DOHH2 (cell line): ENCODE results near the gene COL9A2.

Experiments
- H3F3A ChIP-seq: fragments of 200-600 bp; sonication (generic), shearing (Covaris generic); 2 replicates; pipeline ENCODE4 v1.6.0; 2016; ENCODE audit warnings: antibody characterized with exemption, mild to moderate bottlenecking; ENCODE audit not compliant: control insufficient read depth, insufficient read depth
- H3K27ac ChIP-seq: fragments of 200-600 bp; sonication (generic); 2 replicates; pipeline ENCODE4 v1.5.1; 2014; ENCODE audit warnings: low read depth, mild to moderate bottlenecking, low read length, moderate library complexity
- H3K27me3 ChIP-seq: fragments of 200-600 bp; sonication (generic); 2 replicates; pipeline ENCODE4 v1.6.1; 2014; ENCODE audit warnings: mild to moderate bottlenecking, low read length, mixed read lengths; ENCODE audit not compliant: control insufficient read depth
- H3K36me3 ChIP-seq: fragments of 200-600 bp; sonication (generic); 2 replicates; pipeline ENCODE4 v1.6.1; 2014; ENCODE audit warnings: mild to moderate bottlenecking, low read length, moderate library complexity, mixed read lengths; ENCODE audit not compliant: control insufficient read depth
- H3K4me1 ChIP-seq: fragments of 200-600 bp; sonication (generic); 2 replicates; pipeline ENCODE4 v1.6.1; 2014; ENCODE audit warnings: mild to moderate bottlenecking, low read length, mixed read lengths; ENCODE audit not compliant: control insufficient read depth
- H3K4me2 ChIP-seq: fragments of 200-600 bp; sonication (generic); 2 replicates; pipeline ENCODE4 v1.6.0; 2014; ENCODE audit warnings: mild to moderate bottlenecking, low read length, moderate library complexity
- H3K4me3 ChIP-seq: fragments of 200-600 bp; sonication (generic); 2 replicates; pipeline ENCODE4 v1.5.1; 2014; ENCODE audit warnings: mild to moderate bottlenecking, low read length, mixed read lengths
- H3K79me2 ChIP-seq: fragments of 200-600 bp; sonication (generic); 2 replicates; pipeline ENCODE4 v1.6.1; 2014; ENCODE audit warnings: mild to moderate bottlenecking, low read length, mixed read lengths; ENCODE audit not compliant: control insufficient read depth
- H3K9me2 ChIP-seq: fragments of 200-600 bp; sonication (generic); replicated peaks from 2 replicates; pipeline ENCODE4 v1.6.1; 2014; ENCODE audit warnings: mild to moderate bottlenecking, low read length, mixed read lengths; ENCODE audit not compliant: control insufficient read depth
- H3K9me3 ChIP-seq: fragments of 200-600 bp; sonication (generic); 2 replicates; pipeline ENCODE4 v1.6.1; 2014; ENCODE audit warnings: antibody characterized with exemption, low read length, mixed read lengths; ENCODE audit not compliant: control insufficient read depth, insufficient read depth
- H4K20me1 ChIP-seq: fragments of 200-600 bp; sonication (generic); 2 replicates; pipeline ENCODE4 v1.6.0; 2014; ENCODE audit warnings: low read depth, mild to moderate bottlenecking, antibody characterized with exemption, low read length, moderate library complexity; ENCODE audit not compliant: control insufficient read depth, insufficient read depth
- EZH2phosphoT487 ChIP-seq: fragments of 200-600 bp; sonication (generic); IDR thresholded peaks from 2 replicates; pipeline ENCODE4 v1.6.1; 2017; ENCODE audit warnings: borderline replicate concordance, mild to moderate bottlenecking, antibody characterized with exemption, low read length, moderate library complexity, mixed read lengths
- TF ChIP-seq, protein P1 (sequence below): fragments of 200-600 bp; sonication (generic); IDR thresholded peaks from one replicate; pipeline ENCODE4 v1.5.1; 2014; ENCODE audit warnings: antibody characterized with exemption, mild to moderate bottlenecking, low read depth, low read length; ENCODE audit not compliant: poor library complexity, severe bottlenecking

Gene COL9A2

GRCh38 chr1:40318476-40318875, 1.4 kb upstream of the COL9A2 start:
- TF ChIP-seq, protein P1, sequence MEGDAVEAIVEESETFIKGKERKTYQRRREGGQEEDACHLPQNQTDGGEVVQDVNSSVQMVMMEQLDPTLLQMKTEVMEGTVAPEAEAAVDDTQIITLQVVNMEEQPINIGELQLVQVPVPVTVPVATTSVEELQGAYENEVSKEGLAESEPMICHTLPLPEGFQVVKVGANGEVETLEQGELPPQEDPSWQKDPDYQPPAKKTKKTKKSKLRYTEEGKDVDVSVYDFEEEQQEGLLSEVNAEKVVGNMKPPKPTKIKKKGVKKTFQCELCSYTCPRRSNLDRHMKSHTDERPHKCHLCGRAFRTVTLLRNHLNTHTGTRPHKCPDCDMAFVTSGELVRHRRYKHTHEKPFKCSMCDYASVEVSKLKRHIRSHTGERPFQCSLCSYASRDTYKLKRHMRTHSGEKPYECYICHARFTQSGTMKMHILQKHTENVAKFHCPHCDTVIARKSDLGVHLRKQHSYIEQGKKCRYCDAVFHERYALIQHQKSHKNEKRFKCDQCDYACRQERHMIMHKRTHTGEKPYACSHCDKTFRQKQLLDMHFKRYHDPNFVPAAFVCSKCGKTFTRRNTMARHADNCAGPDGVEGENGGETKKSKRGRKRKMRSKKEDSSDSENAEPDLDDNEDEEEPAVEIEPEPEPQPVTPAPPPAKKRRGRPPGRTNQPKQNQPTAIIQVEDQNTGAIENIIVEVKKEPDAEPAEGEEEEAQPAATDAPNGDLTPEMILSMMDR = no peak
- no peak for TF ChIP-seq EZH2phosphoT487
- Histone ChIP-seq H3K79me2 (no peaks in the 10 kb centered on the region), H3K4me1 (peaks cover 39% of the 10 kb centered on the region), H3K4me3 (no peak overlapping the region), H3K9me2 (no peaks in the 10 kb centered on the region), H3K9me3 (no peaks in the 10 kb centered on the region), H3K27me3 (peaks cover 39% of the 10 kb centered on the region), H3K4me2 (no peak overlapping the region), H3K36me3 (no peaks in the 10 kb centered on the region), H4K20me1 (no peaks in the 10 kb centered on the region), H3K27ac (no peak overlapping the region), H3F3A (peaks cover 2% of the 10 kb centered on the region; the same call in 1 of the 2 replicates)

- Histone ChIP-seq H3K79me2 (no peaks in the 10 kb centered on the region), H3K27me3 (peaks cover 39% of the 10 kb centered on the region), H3K4me3 (peak overlapping the region; percentile 61), H3K4me2 (peak overlapping the region; percentile 66), H3K9me2 (no peaks in the 10 kb centered on the region), H3K9me3 (no peaks in the 10 kb centered on the region), H3F3A (peaks cover 2% of the 10 kb centered on the region; the same call in 1 of the 2 replicates), H4K20me1 (no peaks in the 10 kb centered on the region), H3K4me1 (peaks cover 49% of the 10 kb centered on the region), H3K36me3 (no peaks in the 10 kb centered on the region), H3K27ac (no peak overlapping the region)
- no peak for TF ChIP-seq EZH2phosphoT487
- TF ChIP-seq, protein P1 = no peak
Measured at GRCh38 chr1:40317394-40318074, 448 bp upstream of the COL9A2 start.

- Histone ChIP-seq H3K9me2 (no peaks in the 10 kb centered on the region), H3K27me3 (peaks cover 39% of the 10 kb centered on the region), H3K79me2 (no peaks in the 10 kb centered on the region), H3F3A (peaks cover 2% of the 10 kb centered on the region; the same call in 1 of the 2 replicates), H3K4me1 (peaks cover 58% of the 10 kb centered on the region), H3K4me2 (peak overlapping the region; percentile 66), H4K20me1 (no peaks in the 10 kb centered on the region), H3K9me3 (no peaks in the 10 kb centered on the region), H3K36me3 (no peaks in the 10 kb centered on the region), H3K27ac (no peak overlapping the region), H3K4me3 (peak overlapping the region; percentile 61)
- TF ChIP-seq EZH2phosphoT487 = peak; percentile 87; the same call in 1 of the 2 replicates
- TF ChIP-seq, protein P1 = no peak
Measured at GRCh38 chr1:40315795-40316594, 1.1 kb downstream of the COL9A2 start.
